ENCODE results near the gene CIB4.

CIB4 gene

DNA sequence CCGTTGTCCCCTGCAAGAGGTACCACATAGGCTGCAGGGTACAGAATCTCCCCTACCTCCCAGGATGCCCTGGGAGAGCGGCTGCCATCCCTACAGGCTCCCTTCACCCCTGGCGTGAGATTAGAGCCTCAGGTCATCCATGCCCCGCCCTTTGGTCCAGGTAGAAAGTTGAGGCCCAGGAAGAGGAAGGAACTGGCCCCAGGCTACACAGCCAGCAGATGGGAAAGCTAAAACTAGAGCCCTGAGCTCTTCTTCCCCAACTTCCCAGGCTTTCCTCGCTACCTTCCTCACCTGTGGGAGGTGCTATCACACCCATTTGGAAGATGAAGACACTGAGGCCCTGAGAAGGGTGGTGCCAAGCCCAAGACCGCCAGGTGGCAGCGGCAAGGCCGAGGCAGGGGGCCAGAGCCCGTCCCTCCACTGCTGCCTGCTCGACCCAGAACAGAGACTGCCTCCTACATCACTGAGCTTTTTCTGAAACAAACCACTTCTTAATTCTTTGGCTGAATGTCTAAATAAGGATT is 25.8 kb downstream of the CIB4 start:
- no peak for DNase-seq (ENCODE audit: extremely low read depth, low read depth)
- TF ChIP-seq, protein P1, sequence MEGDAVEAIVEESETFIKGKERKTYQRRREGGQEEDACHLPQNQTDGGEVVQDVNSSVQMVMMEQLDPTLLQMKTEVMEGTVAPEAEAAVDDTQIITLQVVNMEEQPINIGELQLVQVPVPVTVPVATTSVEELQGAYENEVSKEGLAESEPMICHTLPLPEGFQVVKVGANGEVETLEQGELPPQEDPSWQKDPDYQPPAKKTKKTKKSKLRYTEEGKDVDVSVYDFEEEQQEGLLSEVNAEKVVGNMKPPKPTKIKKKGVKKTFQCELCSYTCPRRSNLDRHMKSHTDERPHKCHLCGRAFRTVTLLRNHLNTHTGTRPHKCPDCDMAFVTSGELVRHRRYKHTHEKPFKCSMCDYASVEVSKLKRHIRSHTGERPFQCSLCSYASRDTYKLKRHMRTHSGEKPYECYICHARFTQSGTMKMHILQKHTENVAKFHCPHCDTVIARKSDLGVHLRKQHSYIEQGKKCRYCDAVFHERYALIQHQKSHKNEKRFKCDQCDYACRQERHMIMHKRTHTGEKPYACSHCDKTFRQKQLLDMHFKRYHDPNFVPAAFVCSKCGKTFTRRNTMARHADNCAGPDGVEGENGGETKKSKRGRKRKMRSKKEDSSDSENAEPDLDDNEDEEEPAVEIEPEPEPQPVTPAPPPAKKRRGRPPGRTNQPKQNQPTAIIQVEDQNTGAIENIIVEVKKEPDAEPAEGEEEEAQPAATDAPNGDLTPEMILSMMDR (IDR thresholded peaks at IDR 0.05; ENCODE audit: low read depth, low read length): no peak

DNA sequence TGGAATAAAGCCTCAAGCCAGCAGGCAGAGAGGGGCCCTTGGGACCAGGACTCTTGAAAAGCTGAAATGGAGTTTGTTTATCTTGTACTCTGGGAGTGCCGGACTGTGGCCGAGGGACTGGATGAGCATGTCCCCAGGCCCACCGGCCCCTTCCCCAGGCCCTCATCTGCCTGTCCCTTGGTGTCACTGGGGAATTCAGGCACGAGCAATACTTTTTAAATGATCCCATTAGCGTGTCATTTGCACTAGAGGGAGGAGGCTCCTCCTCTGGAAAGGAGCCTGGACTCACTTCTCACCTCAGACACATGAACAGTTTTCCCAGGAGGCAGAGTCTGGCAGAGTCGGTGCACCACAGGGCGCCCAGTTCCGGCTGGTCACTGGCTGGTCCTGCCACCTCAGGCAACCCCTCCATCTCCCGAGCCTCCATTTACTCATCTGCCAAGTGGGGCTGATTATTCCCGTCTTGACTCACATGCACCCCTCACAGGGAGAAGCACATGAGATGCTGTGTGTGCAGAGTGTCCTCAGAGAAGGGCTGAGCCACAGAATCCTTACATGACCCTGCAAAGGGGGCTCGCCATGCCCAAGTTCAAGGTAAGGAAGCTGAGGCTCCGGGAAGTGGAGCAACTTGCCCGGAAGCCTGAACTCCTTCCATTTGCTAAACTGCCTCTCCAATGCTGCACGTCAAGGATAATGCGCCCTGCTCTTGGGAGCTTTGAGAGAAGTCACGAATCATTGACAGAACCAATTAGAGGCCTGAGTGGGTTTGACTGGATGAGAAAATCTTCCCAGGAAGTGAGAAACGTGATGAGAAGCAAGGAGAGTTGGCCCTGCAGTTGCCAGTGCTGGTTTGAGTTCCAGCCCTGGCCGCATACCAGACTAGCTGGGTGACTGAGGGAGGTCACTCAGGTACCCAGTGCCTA is 26.7 kb downstream of the CIB4 start:
- DNase-seq (ENCODE audit: extremely low read depth, low read depth): no peak
- TF ChIP-seq, protein P1 (IDR thresholded peaks at IDR 0.05; ENCODE audit: low read depth, low read length): no peak

DNA sequence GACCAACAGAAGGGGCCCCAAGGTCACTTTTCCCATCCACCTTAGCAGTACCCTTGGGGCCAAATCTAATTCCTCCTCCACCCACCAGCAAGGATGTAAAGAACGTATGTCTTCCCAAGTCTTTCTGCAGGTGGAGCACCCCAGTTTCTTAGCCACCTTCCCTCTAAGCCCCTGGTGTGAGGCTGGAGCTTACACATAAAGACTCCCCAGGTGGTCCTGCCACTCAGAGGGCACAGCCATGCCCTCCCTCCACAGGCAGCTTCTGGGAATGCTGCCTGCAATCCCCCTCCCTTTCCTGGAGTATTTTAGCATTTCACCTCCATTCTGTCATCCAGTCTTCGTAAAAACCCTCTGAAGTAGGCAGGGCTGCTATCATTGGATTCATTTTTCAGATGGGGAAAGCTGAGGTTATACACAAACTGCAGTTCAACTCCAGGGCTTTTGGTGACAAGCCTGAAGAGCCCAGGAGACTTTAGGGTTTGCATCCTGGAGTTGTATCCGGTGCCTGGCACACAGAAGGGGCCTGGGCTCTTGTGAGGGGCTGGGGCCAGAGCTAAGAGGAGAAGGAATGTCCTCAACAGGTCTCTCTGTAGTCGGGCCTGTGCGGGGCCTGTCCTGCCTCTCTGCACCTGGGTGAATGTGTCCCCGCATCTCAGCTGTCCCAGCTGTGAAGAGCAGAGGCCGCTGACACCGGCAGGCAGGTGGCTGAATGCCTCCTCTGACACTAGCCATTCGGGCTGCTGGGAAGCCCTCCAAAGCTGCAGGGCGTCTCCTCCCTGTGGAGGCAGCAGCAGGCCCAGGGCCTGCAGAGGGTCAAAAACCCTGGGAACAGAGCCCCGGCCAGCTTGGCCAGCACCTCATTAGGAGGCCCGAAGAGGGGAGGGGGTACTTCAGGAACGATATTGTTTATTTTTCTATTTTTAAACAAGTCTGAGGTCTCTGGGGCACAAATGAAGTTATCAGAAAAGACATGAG is 27.6 kb downstream of the CIB4 start:
- no peak for DNase-seq (ENCODE audit: extremely low read depth, low read depth)
- TF ChIP-seq, protein P1 (IDR thresholded peaks at IDR 0.05; ENCODE audit: low read depth, low read length): no peak

- TF ChIP-seq, protein P1 (IDR thresholded peaks at IDR 0.05; ENCODE audit: low read depth, low read length): no peak
- no peak for DNase-seq (ENCODE audit: extremely low read depth, low read depth)
These were observed 28.5 kb downstream of the CIB4 start for GRCh38 chr2:26612522-26613240.

GRCh38 chr2:26612034-26612433 is 29.1 kb downstream of the CIB4 start:
- no peak for DNase-seq (ENCODE audit: extremely low read depth, low read depth)
- TF ChIP-seq, protein P1 (IDR thresholded peaks at IDR 0.05; ENCODE audit: low read depth, low read length): no peak

GRCh38 chr2:26610504-26611335 is 30.4 kb downstream of the CIB4 start:
- TF ChIP-seq, protein P1 (IDR thresholded peaks at IDR 0.05; ENCODE audit: low read depth, low read length): no peak
- no peak for DNase-seq (ENCODE audit: extremely low read depth, low read depth)
